ENCODE measurements around the gene NDEL1.

- TF ChIP-seq CTCF (IDR thresholded peaks at IDR 0.05) (no peak), ZFX (IDR thresholded peaks at IDR 0.05; ENCODE audit: borderline replicate concordance) (no peak)
These were observed 24.8 kb upstream of the NDEL1 start for GRCh38 chr17:8410883-8411238.

Measured in 22Rv1 (cell line).